Effector memory CD8-positive, alpha-beta T cell (primary cell): ENCODE measurements around the gene PDE1A.
"Not testable (repeated sequence)": the region's sequence is repeated elsewhere in the genome, so short reads cannot be mapped to it uniquely, and the experiment has no call there.

Experiments used
- ATAC-seq: fragments of 150-1000 bp; cut with Tn5 transposase; replicated peaks from 2 replicates; pipeline ENCODE4 v1.10.0; 2021; ENCODE audit warnings: mild to moderate bottlenecking, moderate library complexity
- DNase-seq, 3 experiments: peaks; one replicate each; pipeline ENCODE4 v3.0.0; 2021
- H3K27ac Mint-ChIP-seq, 2 donors: one replicate each; pipeline ENCODE4 v1.8.0; 2022; ENCODE audit warnings: mild to moderate bottlenecking in 2 of 2, mixed read lengths in 2 of 2, moderate library complexity in 2 of 2
- H3K27me3 Mint-ChIP-seq, 2 donors: one replicate each; pipeline ENCODE4 v1.8.0; 2022; ENCODE audit warnings: mixed read lengths in 2 of 2
- H3K36me3 Mint-ChIP-seq: one replicate; pipeline ENCODE4 v1.8.0; 2022; ENCODE audit warnings: mild to moderate bottlenecking, moderate library complexity, mixed read lengths; ENCODE audit not compliant: insufficient read depth
- H3K4me1 Mint-ChIP-seq, 2 donors: one replicate each; pipeline ENCODE4 v1.8.0; 2022; ENCODE audit warnings: low read depth in 2 of 2, mixed read lengths in 2 of 2
- H3K4me3 Mint-ChIP-seq, 2 donors: one replicate each; pipeline ENCODE4 v1.8.0; 2022; ENCODE audit warnings: mild to moderate bottlenecking in 2 of 2, mixed read lengths in 2 of 2, moderate library complexity in 2 of 2
- H3K9me3 Mint-ChIP-seq, 2 donors: one replicate each; pipeline ENCODE4 v1.8.0; 2022; ENCODE audit warnings: mixed read lengths in 2 of 2

Gene PDE1A

GRCh38 chr2:182318466-182319220 lies 108.2 kb downstream of the PDE1A start:
- Mint-ChIP-seq H3K36me3 (no peaks in the 10 kb centered on the region), H3K27me3 (no peaks in the 10 kb centered on the region)

DNA sequence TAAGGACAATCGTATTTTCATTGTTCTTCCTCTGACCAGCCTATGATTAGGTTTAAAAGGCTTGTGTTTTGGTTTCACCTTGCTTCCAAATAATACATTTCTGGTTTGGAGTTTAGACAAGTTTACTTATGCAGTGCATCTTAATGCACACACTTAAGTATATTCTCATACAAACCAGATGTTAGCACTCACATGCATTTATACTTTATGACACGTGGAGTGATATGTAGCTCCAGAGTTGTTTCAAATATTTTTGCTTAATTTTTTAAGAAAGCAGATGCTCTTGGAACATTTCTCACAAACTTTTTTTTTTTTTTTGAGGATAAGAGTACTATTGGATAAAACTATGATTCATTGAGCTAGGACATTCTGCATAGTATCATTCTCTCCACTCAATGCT lies 109.9 kb downstream of the PDE1A start:
- Mint-ChIP-seq H3K4me3 (no peak overlapping the region), H3K27me3 (no peaks in the 10 kb centered on the region), H3K9me3 (no peaks in the 10 kb centered on the region), H3K27ac (no peak overlapping the region), H3K36me3 (no peaks in the 10 kb centered on the region), H3K4me1 (no peaks in the 10 kb centered on the region)
- ATAC-seq, result no peak
- no peak for DNase-seq

More at GRCh38 chr2:182318466-182319220, 108.2 kb downstream of the PDE1A start:
- ATAC-seq, result no peak
- H3K9me3 Mint-ChIP-seq, result no peaks in the 10 kb centered on the region
- H3K4me3 Mint-ChIP-seq, result no peak overlapping the region
- H3K27ac Mint-ChIP-seq, result no peak overlapping the region
- no peak for DNase-seq
- H3K4me1 Mint-ChIP-seq, result no peaks in the 10 kb centered on the region

GRCh38 chr2:182302972-182303371 lies 123.9 kb downstream of the PDE1A start:
- Mint-ChIP-seq H3K4me3 (no peak overlapping the region), H3K9me3 (no peaks in the 10 kb centered on the region), H3K4me1 (no peaks in the 10 kb centered on the region), H3K27me3 (no peaks in the 10 kb centered on the region), H3K27ac (no peak overlapping the region), H3K36me3 (no peaks in the 10 kb centered on the region)
- ATAC-seq (no peak), DNase-seq (no peak)

GRCh38 chr2:182302174-182302573 lies 124.7 kb downstream of the PDE1A start:
- ATAC-seq (no peak), DNase-seq (no peak)
- H3K27me3 Mint-ChIP-seq, result no peaks in the 10 kb centered on the region
- H3K27ac Mint-ChIP-seq, result no peak overlapping the region
- H3K9me3 Mint-ChIP-seq, result no peaks in the 10 kb centered on the region
- no peak overlapping the region for H3K4me3 Mint-ChIP-seq
- H3K36me3 Mint-ChIP-seq, result no peaks in the 10 kb centered on the region
- no peaks in the 10 kb centered on the region for H3K4me1 Mint-ChIP-seq

DNA sequence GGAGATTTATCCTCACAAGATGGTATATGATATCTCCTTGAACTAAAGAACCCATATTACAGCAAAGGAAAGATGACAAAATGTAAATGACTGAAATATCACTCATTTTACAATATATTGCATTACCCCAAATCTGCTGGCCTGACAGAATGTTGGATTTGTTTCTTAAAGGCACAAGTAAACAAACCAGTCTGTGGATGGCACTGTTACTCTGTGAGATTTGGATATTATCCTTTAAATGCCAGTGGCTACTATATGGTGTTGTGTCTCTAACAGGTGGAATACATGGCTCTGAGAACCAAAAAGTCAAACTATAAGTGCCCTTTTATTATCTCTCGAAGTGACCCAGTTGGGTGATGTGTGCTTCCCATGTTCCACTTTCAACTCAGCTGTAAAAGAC lies 125.7 kb downstream of the PDE1A start:
- H3K27ac Mint-ChIP-seq, result no peak overlapping the region
- H3K36me3 Mint-ChIP-seq, result no peaks in the 10 kb centered on the region
- ATAC-seq, result no peak
- H3K27me3 Mint-ChIP-seq, result no peaks in the 10 kb centered on the region
- no peaks in the 10 kb centered on the region for H3K9me3 Mint-ChIP-seq
- no peak overlapping the region for H3K4me3 Mint-ChIP-seq
- no peaks in the 10 kb centered on the region for H3K4me1 Mint-ChIP-seq
- DNase-seq, result no peak

- H3K4me3 Mint-ChIP-seq, result no peak overlapping the region
- H3K4me1 Mint-ChIP-seq, result no peaks in the 10 kb centered on the region
- ATAC-seq (no peak), DNase-seq (no peak)
- H3K36me3 Mint-ChIP-seq, result no peaks in the 10 kb centered on the region
- H3K27ac Mint-ChIP-seq, result no peak overlapping the region
- no peaks in the 10 kb centered on the region for H3K9me3 Mint-ChIP-seq
- H3K27me3 Mint-ChIP-seq, result no peaks in the 10 kb centered on the region
Observed at GRCh38 chr2:182300608-182301007, 126.2 kb downstream of the PDE1A start.

- Mint-ChIP-seq H3K4me3 (no peak overlapping the region), H3K9me3 (peaks cover under 1 to 2% of the 10 kb centered on the region in 2 donors), H3K27me3 (no peaks in the 10 kb centered on the region), H3K27ac (no peak overlapping the region), H3K4me1 (no peaks in the 10 kb centered on the region), H3K36me3 (peaks cover 3% of the 10 kb centered on the region)
- ATAC-seq (no peak), DNase-seq (no peak)
Observed at GRCh38 chr2:182299632-182300031, 127.2 kb downstream of the PDE1A start.

GRCh38 chr2:182298456-182298855 lies 128.4 kb downstream of the PDE1A start:
- DNase-seq (no peak), ATAC-seq (no peak)
- Mint-ChIP-seq H3K27ac (no peak overlapping the region), H3K36me3 (peaks cover 3% of the 10 kb centered on the region), H3K9me3 (peaks cover 2 to 6% of the 10 kb centered on the region in 2 donors), H3K4me3 (no peak overlapping the region), H3K27me3 (no peaks in the 10 kb centered on the region), H3K4me1 (no peaks in the 10 kb centered on the region)

DNA sequence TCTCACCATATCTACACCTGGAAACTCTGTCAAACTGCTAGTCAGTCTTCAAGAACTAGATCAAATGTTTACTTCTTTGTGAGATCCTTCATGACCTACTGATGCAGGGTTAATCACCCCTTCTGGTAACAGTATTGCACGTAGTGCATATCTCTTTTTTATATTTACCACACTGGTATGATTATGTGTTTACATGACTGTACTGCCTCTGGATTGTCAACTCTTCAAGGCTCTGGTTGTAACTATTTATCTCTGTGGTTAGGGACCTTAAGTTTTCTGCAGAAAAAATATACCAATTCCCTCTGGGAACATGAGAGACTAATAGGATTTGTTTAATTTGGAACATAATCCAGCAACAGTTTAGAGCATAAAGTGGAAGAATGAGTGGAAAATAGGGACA lies 135.5 kb downstream of the PDE1A start:
- no peak for ATAC-seq
- DNase-seq, result no peak
- no peak overlapping the region for H3K27ac Mint-ChIP-seq

GRCh38 chr2:182283512-182283911 lies 143.3 kb downstream of the PDE1A start:
- Mint-ChIP-seq H3K4me1 (no peaks in the 10 kb centered on the region), H3K9me3 (peaks cover 0 to 6% of the 10 kb centered on the region in 2 donors), H3K4me3 (no peak overlapping the region), H3K27me3 (no peaks in the 10 kb centered on the region), H3K36me3 (no peaks in the 10 kb centered on the region), H3K27ac (no peak overlapping the region)
- ATAC-seq (no peak), DNase-seq (no peak)

More for the DNA sequence above, 135.5 kb downstream of the PDE1A start:
- Mint-ChIP-seq H3K27me3 (no peaks in the 10 kb centered on the region), H3K4me3 (no peak overlapping the region), H3K4me1 (no peaks in the 10 kb centered on the region), H3K9me3 (peaks cover 6 to 7% of the 10 kb centered on the region in 2 donors), H3K36me3 (peaks cover 3% of the 10 kb centered on the region)

GRCh38 chr2:182281276-182281675 lies 145.6 kb downstream of the PDE1A start:
- H3K27ac Mint-ChIP-seq, result no peak overlapping the region
- ATAC-seq, result no peak

GRCh38 chr2:182280118-182280517 lies 146.7 kb downstream of the PDE1A start:
- no peak overlapping the region for H3K4me3 Mint-ChIP-seq
- H3K27me3 Mint-ChIP-seq, result no peaks in the 10 kb centered on the region
- peaks cover 3% of the 10 kb centered on the region for H3K36me3 Mint-ChIP-seq
- peaks cover 11 to 17% of the 10 kb centered on the region in 2 donors for H3K9me3 Mint-ChIP-seq
- DNase-seq (no peak), ATAC-seq (no peak)
- no peak overlapping the region for H3K27ac Mint-ChIP-seq
- H3K4me1 Mint-ChIP-seq, result no peaks in the 10 kb centered on the region

More at GRCh38 chr2:182281276-182281675, 145.6 kb downstream of the PDE1A start:
- Mint-ChIP-seq H3K9me3 (peaks cover 9 to 10% of the 10 kb centered on the region in 2 donors), H3K4me1 (no peaks in the 10 kb centered on the region), H3K4me3 (no peak overlapping the region), H3K36me3 (no peaks in the 10 kb centered on the region), H3K27me3 (no peaks in the 10 kb centered on the region)
- DNase-seq, result no peak

DNA sequence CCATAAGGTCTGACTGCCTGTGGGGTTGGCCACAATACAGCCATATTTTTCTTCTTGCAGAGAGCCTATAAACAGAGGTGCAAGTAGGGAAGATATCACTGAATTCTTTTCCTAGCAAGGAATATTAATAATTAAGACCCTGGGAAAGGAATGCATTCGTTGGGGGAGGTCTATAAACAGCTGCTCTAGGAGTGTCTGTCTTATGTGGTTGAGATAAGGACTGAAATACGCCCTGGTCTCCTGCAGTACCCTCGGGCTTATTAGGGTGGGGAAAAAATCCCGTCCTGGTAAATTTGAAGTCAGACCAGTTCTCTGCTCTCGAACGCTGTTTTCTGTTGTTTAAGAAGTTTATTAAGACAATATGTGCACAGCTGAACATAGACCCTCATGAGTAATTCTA lies 150.2 kb downstream of the PDE1A start:
- peaks cover 12 to 23% of the 10 kb centered on the region in 2 donors for H3K9me3 Mint-ChIP-seq
- H3K27ac Mint-ChIP-seq, H3K27me3 Mint-ChIP-seq, H3K4me1 Mint-ChIP-seq, H3K36me3 Mint-ChIP-seq, ATAC-seq, H3K4me3 Mint-ChIP-seq, DNase-seq: not testable (repeated sequence)

DNA sequence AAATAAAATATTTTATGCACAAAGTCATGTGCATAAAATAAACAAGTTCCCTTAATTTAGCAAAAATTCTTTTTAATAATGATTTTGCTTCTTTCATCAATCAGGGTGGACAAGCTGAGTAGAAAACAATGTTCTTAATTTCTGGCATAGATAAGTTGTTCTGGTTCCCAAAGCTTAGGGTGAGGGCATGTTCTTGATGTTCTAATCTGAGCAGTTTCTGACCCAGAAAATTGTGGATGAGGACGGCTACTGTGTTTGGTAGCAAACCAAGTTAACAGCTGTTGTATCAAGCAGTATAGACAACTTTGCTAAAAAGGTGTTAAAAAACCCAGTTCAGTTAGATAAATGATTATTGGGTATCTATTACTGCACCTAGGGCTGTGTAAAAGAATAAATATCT lies 158.9 kb downstream of the PDE1A start:
- ATAC-seq, result no peak
- Mint-ChIP-seq H3K27me3 (no peaks in the 10 kb centered on the region), H3K36me3 (no peaks in the 10 kb centered on the region), H3K4me1 (no peaks in the 10 kb centered on the region), H3K9me3 (peaks cover 0 to 7% of the 10 kb centered on the region in 2 donors), H3K27ac (no peak overlapping the region), H3K4me3 (no peak overlapping the region)
- no peak for DNase-seq
